NCI-H1694 (cell line): ENCODE data around the gene GSDME.
"Not testable (repeated sequence)": the region's sequence is repeated elsewhere in the genome, so short reads cannot be mapped to it uniquely, and the experiment has no call there.

Source experiments
- DNase-seq: peaks from one replicate; lab custom pipeline; 2025; lab: John Stamatoyannopoulos, UW

The GSDME gene

GRCh38 chr7:24741679-24742505, 15.4 kb downstream of the GSDME start:
- DNase-seq, result no peak

GRCh38 chr7:24740871-24741270, 16.4 kb downstream of the GSDME start:
- no peak for DNase-seq

GRCh38 chr7:24739306-24739705, 18.0 kb downstream of the GSDME start:
- DNase-seq, result no peak

- DNase-seq, result no peak
Measured at GRCh38 chr7:24738577-24738976, 18.7 kb downstream of the GSDME start.

GRCh38 chr7:24737281-24737680, 20.0 kb downstream of the GSDME start:
- no peak for DNase-seq

GRCh38 chr7:24735594-24735993, 21.7 kb downstream of the GSDME start:
- not testable (repeated sequence) for DNase-seq

- DNase-seq, result no peak
Measured at GRCh38 chr7:24734306-24734705, 23.0 kb downstream of the GSDME start.

- no peak for DNase-seq
Measured at GRCh38 chr7:24733414-24734060, 23.7 kb downstream of the GSDME start.

- no peak for DNase-seq
Measured at GRCh38 chr7:24732646-24733413, 24.4 kb downstream of the GSDME start.

GRCh38 chr7:24731313-24731712, 26.0 kb downstream of the GSDME start:
- no peak for DNase-seq

GRCh38 chr7:24730018-24730369, 27.3 kb downstream of the GSDME start:
- no peak for DNase-seq

GRCh38 chr7:24729365-24730017, 27.8 kb downstream of the GSDME start:
- DNase-seq, result no peak

GRCh38 chr7:24728503-24729364, 28.5 kb downstream of the GSDME start:
- no peak for DNase-seq

- DNase-seq, result no peak
Measured at GRCh38 chr7:24728121-24728500, 29.2 kb downstream of the GSDME start.

GRCh38 chr7:24727154-24728120, 29.8 kb downstream of the GSDME start:
- DNase-seq, result no peak

- no peak for DNase-seq
Measured at GRCh38 chr7:24725554-24726241, 31.6 kb downstream of the GSDME start.

- DNase-seq, result no peak
Measured at GRCh38 chr7:24724451-24725190, 32.6 kb downstream of the GSDME start.

GRCh38 chr7:24723178-24723530, 34.1 kb downstream of the GSDME start:
- no peak for DNase-seq
